AG08396 (cell line): ENCODE results near the gene TMIGD3.

Experiments
- DNase-seq: peaks from one replicate; pipeline ENCODE4 v3.0.0; 2012; ENCODE audit warnings: low spot score, mixed read lengths

The TMIGD3 gene

DNA sequence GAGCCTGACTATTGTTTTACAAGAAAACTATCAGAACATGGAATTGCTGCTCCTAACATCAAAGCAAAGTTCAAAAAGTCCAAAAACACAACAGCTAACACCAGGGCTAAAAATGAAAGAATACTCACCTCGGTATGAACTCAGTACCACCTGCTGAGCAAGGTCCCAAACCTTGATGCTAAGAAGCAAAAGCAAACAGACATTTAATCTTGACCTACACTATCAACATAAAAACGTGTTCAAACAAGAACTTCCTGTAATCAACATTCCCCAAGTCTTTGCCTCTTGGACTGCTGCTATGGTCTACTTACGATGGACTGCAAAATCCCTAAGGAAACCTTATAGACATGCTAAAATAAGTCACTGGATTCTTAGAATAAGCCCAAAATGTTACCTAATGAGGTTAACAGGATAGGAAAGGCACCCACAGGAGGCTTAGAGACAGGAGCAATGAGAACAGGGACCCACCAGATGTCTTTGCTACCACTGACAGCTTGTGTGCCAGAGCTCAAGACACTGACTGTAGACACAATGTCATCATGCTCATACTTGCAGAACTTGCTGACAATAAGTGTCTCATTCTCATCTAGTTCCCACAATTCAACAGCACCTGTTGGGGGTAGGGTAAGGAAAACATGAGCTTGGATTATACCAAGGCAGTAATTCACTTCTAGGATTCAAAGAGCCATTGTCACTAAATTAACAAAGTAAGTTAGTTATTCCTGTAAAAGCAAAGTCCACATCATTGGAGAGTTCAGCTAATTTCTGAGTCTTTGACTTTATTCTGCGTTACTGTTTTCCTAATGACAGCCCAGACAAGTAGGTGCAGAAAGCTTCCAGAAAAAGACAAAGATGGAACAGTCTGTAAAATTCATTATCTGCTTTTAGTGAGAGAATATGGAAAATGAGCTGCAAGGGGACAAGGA is 56.2 kb downstream of the TMIGD3 start:
- DNase-seq, result no peak

DNA sequence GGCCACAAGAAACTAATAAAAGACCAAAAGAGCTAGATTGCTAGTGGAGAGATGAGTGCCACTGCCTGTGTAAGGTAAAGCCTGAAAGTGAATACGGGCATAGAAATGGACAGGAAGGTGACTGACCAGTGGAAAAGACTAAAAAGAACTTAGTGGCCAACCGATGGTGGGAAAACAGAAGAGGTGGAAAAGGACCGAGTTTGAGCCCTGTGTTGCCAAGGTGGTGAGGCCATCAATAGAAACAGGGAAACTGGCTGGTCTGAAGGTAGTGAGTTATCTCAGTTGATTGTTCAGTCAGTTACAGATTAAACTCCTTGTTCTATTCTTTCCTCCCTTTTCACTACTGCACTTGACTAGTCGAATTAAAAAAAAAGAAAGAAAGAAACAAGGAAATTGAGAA is 56.9 kb downstream of the TMIGD3 start:
- no peak for DNase-seq

DNA sequence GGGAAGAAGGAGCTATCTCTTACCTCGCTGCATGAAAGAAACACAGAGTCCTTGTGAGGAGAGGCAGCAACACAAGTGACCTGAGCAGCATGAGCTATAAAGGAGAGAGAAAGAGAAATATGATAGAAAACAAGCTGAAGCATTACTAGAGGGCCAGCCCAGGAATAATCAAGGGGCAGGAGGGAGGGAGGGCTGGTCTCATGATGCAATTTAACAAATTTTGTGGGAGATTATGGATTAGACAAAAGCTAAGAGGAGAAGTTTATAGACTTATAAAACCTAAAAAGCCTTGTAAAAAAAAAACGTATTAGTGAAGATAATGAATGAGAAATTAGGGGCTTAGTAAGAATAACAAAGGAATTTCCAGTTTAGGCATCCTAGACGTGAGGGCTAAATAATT is 59.4 kb downstream of the TMIGD3 start:
- no peak for DNase-seq

DNA sequence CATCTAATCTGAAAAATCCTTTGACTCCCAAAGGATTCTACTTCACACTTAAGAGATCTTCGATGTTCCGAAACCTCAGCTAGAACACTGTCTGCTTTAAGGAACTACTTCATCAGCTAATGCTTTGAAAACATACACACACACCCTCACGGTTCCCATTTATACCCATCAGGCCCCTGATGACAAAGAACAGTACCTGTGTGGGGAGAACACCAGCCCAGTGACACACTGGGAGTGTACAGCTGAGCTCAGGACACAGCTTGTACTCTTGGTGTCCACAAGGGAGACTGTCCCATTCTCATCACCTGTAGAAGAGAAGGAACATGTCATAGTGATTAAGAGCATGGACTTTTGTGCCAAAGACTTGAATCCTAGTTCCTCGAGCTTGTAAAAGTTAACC is 61.0 kb downstream of the TMIGD3 start:
- DNase-seq, result no peak

DNA sequence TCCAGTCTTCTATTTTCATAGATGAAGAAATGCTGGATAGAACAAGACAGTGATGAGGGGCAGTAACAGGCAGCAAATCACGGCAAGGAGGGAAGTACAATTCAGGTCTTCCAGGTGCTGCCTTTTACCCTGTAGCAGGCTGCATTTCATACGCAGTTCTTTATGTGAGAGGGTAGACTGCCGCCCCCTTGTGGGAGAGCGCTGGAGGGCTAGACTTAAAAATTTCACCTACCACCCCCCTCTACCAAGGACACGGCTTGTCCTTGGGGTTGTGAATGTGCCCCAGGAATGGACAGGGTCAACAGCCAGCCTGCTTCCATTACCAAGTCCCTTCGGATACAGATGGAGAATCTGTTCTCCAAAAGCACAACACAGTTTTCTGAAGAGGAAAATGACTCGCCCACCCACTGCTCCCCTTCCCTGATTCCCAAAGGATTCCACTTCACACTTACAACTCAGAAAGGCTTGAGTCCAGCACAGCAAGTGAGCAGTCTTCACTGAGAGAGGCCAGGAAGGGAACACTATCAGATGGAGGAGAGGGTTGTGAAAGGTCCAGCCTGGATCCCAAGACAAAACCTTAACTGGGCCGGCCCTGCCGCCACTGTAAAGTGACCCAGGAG is 61.8 kb downstream of the TMIGD3 start:
- no peak for DNase-seq

DNA sequence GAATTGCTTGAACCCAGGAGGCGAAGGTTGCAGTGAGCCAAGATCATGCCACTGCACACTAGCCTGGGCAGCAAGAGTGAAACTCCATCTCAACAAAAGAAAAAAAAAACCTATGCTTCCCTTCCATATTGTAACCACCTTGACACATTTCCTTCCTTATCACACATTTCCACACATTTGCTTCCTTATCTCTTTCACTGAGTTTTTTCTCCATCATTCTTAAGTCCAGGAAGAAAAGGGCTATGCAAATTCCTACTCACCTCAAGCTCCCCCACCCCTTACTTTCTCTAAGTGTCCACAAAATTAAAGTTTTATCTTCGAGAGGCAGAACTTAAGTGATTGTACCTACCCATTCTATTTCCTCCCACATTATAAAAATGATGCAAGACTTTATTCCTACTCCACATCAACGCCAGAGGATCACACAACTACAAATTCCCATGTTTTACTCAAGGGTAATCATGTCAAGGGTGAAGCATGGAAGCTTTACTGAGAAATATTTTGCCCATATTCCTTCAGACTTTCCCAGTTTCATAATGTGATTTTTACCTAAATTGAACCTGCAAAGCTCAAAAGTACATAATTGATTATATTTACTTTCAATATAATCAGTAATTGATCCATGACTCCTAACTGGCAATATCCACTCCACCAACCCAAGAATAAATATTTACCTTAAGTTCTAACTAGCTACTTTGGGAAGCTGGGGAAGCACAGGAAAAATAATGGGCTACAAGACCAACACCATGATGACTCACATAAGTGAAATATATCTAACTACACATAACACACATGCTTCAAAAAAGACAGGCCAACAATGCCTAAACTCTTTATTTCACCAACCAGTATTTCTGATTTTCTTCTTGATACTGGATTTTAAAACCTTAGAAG is 63.7 kb downstream of the TMIGD3 start:
- no peak for DNase-seq

DNA sequence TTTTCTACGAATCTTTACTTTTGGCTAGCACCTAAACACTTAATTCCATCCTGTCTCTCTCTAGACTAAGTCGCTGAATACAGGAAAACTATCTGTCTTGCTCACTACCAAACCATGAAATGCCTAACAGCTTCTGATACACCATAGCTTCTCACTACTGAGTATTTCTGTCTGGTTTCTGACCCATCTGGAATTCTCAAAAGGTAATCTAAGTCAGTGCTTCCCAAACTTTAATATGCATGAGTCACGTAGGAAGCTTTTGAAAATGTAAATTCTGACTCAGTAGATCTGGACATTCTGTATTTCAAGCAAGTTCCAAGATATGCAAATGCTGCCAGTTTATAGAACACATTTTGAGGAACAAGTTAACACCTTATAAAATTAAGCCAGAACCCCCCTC is 66.7 kb downstream of the TMIGD3 start:
- DNase-seq, result peak; percentile 11
